Measurements from ENCODE around the gene C17orf50.

The C17orf50 gene

DNA sequence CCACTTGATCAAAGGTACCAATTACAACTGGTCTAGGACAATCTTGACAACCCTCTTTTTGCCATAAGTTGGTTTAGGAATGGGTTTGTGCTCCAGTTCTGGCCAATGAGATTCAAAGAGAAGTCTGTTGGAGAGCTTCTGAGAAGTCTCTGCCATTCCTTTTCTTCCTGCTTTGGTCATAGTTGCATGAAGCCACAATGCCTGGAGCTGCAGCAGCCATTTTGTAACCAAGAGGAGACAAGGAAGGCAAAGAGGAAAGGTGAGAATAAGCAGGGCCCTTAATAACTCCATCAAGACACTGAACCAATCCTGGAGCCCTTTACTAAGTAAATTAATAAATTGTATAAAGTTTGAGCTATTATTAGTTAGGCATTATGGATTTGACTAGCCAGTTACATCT, 3.4 kb upstream of the C17orf50 start:
- no peak for DNase-seq

DNA sequence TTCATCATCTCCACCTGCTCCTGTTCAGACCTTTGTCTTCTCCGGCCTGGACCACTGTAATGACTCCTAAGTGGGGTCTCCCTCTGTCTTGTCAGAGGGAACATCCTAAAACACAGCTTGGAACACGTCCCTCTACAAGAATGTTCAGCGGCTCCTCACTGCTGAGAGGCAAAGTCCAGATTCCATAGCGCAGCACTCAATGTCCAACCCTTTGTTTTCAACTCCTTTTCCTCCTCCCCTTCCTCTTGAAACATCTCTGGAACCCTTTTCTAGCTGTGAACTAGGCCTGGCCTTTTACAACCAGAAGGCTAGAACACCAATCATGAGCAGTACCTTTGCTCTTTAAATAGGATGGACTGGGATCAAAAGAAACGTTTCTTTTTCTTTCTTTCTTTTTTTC, 914 bp downstream of the C17orf50 start:
- DNase-seq, result no peak

- no peak for DNase-seq
These were observed 3.1 kb downstream of the C17orf50 start for GRCh38 chr17:35763767-35764122.

GRCh38 chr17:35764123-35764991, 3.7 kb downstream of the C17orf50 start:
- DNase-seq, result peak; percentile 91

DNA sequence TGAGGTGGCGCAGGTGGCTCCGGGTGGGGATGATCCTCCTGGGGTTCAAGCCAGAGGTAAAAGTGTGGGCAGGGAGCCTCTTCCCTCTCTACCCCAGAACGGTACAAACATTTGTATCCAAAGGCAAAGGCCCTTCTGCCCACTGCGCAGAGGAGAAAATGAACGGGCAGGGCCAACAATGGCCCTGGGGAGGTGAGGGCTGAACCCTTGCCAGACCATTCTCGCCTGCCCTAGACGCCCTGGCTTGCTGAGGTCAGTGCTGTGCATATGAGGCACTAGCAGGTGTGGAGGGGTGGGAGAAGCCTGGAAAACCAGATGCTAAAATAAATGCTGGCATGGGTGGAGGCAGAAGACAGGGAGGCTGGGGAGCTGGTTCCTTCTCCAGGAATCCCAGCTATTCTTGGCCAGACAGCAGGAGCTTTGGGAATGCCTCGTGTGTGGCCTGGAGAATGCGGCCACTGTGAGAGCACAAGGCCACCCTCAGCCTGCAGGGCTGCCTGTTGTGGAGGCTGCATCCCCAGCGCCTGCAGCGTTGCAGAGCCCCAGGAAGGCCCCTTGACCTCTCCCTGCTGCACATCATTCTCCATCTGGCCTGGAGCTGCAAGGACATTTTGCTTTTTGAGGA, 4.5 kb downstream of the C17orf50 start:
- DNase-seq, result no peak

DNA sequence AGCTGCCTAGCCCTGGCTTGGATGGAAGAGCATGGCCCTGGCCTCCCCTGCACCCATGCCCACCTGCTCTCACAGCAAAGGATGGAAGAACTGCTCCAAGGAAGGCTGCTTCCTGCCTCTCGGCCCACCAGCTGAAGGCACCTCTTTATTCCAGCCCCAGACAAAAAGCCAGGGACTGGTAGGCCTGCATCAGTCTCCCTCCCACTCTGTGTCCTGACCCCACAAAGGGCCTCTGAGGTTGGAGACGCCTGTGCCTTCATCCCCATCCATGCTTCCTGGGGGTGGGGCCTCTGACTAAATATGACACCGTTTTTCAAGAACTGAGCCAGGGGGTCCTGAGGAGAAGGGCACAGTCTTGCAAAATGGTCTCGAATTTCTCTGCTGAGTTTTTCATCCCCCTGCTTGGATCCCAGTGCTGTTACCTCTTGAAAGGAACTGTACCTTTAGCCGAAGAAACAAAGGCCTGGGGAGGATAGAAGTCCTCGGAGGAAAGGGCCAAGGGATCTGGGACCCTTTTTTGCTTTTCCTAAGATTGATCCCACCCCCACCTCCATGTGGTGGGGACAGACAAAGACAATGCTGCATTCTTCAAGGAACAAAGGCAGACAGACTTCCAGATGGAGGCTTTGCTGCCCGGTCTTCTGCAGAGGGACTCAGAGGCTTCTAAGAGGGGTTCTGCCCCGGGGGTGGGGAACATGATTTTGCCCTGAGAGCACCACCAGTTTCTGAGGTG, 5.2 kb downstream of the C17orf50 start:
- no peak for DNase-seq

DNA sequence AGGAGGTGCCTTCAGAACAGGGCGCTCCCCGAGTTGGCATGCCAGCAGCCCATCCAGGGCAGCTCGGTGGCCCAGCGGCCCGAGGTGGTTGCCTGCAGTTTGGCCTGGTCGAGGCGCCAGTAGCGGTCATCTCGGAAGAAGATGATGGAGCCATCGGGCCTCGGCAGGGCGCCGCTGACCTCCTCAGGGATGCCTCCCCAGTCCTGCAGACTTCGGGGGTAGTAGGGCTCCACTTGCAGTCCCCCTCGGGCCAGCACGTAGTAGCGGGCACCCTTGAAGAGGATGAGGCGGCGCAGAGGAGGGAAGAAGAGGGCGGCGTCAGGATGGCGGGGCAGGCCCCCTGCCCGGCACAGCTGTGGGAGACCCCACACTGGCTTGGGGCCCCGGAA, 5.8 kb downstream of the C17orf50 start:
- DNase-seq, result no peak

- DNase-seq, result peak; percentile 35
These were observed 6.3 kb downstream of the C17orf50 start for GRCh38 chr17:35766903-35767510.

DNA sequence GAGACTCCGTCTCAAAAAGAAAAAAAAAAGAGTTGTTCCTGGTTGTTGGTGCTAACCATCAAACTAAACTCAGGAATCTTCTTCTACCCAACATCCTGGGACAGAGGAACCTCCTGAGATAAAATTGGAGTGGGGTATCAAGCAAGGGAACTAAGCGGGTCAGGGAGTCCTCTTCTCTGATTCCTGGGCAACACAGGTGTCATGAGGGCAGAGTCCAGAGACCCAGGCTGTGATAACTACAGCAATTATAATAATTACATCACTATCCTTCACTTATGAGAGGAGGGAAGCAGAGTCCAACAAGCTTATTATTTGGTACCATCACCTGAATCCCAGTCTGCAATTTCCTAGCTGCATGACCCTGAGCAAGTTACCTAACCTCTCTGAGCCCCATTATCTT, 8.1 kb downstream of the C17orf50 start:
- DNase-seq, result no peak

GRCh38 chr17:35769895-35770486, 9.3 kb downstream of the C17orf50 start:
- DNase-seq, result no peak

GRCh38 chr17:35773129-35773528, 12.4 kb downstream of the C17orf50 start:
- DNase-seq, result no peak

GRCh38 chr17:35773679-35774425, 13.2 kb downstream of the C17orf50 start:
- no peak for DNase-seq

DNA sequence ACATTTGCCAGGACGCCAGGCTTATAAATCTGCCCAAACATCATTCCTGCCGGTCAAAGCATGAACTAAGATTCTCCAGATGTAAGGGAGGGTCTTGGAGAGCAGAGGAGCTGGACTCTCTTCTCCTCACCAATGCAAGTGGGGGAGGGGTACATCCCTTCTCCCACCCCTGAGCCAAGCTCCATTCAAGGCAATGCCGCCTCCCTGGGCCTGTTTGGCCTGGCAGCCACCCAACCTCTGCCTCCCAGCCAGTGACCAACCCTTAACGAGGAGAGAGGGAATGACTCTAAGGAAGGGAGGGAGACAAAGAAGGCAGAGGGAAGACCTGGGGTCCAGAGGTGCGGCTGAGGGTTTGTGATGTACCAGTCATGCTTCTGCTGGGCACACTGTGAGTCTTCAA, 13.8 kb downstream of the C17orf50 start:
- no peak for DNase-seq

- no peak for DNase-seq
These were observed 14.4 kb downstream of the C17orf50 start for GRCh38 chr17:35775039-35775438.

GRCh38 chr17:35775583-35775982, 14.9 kb downstream of the C17orf50 start:
- no peak for DNase-seq

DNA sequence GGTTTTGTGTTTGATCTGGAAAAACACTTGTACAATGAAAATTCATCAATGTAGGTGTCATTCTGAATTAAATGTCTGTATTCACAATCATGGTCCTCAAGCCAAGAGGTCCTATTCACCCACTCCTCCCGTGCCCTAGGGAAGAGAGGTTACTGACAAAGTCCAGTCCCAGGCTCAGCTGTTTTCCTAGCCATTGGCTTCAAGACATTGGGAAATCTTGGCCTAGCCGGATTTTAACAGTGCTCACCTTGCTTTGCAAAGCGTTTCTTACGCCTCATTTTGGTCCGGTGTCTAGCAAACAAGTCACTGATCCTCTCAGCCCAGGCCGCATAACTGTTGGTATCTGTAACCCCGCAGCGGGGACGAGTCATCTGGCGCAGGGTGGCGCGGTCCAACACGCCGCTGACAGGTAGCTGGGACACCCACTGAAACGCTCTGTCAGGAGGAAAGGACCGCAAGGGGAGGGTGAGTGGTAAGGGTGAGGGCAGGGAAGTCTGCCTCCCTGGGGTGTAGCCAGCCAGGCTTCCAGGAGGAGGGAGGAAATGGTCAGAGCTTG, 18.0 kb downstream of the C17orf50 start:
- no peak for DNase-seq

DNA sequence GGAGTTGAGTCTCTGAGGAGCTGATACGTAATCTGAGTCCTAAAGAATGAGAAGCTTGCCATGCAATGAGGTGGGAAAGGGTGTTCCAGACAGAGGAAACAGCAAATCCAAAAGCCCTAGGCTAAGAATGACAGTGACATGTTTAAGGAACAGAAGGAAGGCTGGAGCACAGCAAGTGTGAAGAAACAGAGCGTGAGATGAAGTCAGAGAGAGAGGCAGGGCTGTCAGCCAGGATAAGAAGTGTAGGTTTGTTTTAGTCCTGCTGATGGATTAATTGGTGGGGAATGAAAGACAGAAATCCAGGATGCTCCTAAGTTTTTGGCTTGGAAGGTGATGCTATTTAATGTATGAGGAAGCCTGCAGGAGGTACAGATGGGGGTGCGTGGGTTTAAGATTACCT, 20.3 kb downstream of the C17orf50 start:
- no peak for DNase-seq

- no peak for DNase-seq
These were observed 24.2 kb downstream of the C17orf50 start for GRCh38 chr17:35784895-35785294.

GRCh38 chr17:35786941-35787432, 26.3 kb downstream of the C17orf50 start:
- DNase-seq, result no peak

DNA sequence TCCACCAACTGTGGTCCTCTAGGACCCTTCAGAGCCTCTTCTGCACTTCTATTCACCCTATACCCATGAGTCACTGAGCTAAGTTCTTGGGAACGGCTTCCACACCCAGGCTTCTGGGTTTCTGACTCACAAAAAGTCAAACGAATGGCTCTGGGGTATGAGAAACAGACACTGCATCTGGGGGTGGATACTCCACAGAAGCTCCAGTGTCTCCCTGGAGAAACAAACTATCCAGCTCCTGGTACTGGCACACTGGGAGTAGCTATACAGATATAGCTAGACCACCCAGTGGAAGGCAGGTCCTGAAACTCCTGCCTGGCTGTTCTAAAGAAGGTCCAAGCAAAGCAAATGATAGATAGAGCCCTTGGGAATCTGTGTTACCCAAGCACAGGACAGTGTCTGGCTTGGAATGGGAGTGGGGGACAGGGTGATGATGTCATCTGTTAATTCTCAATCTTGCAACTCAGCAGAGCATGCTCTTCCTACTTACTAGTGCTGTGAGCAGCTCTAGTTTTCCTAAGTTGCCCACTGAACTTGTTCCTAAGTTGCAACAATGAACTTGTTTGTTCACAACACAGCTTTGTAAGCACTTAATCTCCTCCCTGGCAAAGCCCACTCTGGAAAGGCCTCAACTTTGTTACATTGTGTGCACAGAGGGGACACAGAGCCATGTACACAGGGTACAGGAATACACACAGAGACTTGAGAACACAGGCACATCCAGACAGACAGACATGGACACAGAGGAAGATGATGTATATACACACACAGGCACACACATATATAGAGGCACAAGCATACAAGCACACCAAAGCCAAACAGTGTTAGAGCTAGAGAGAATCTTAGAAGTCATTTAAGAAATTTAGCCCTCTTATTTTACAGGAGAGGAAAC, 28.0 kb downstream of the C17orf50 start:
- peak; percentile 18 for DNase-seq

DNA sequence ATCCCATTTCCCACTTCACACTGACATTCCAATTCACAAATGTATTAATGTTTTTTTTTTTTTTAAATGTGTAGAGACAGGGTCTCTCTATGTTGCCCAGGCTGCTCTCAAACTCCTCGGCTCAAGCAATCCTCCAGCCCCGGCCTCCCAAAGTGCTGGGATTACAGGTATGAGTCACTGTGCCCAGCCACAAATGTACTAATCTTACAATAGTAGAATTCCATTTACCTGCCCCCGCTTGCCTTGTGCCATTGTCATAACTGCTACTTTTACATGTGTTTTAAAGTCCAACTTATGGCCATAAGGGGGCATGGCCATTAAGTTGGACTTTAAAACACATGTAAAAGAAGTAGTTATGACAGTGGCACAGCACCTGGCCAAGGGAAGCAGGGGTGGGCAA, 30.2 kb downstream of the C17orf50 start:
- DNase-seq, result no peak

Measured in activated CD4-positive, alpha-beta T cell treated with anti-CD3 and anti-CD28 coated beads for 48 hours (primary cell).